Glomerular endothelial cell (primary cell): ENCODE results near the gene AGRN. TPM values are rescaled to one million over a fixed set of nuclear protein-coding genes. Genes with fewer than 3 reads are reported as not detected.
"Not testable (repeated sequence)": the region's sequence is repeated elsewhere in the genome, so short reads cannot be mapped to it uniquely, and the experiment has no call there.

Experiments
- DNase-seq: peaks from one replicate; pipeline ENCODE4 v3.0.0-alpha.2; 2011; ENCODE audit warnings: low read depth, low spot score; ENCODE audit errors: extremely low read depth
- total RNA-seq: library from RNA; depleted of rRNA; stranded (reverse); fragments of >200 nt; gene quantifications from 2 replicates; pipeline ENCODE4 v1.2.3, GENCODE V29; 2015

AGRN gene
- total RNA-seq, 1 donor from 2014 or later, result 382 TPM

- no peak for DNase-seq
Observed at GRCh38 chr1:999725-1000356, 20.1 kb upstream of the AGRN start, which contains the start of gene HES4. HES4 (minus strand) TSS chr1:1000097; CDS start chr1:999973, 124 bp downstream.

- no peak for DNase-seq
Observed at GRCh38 chr1:1000357-1001056, 19.4 kb upstream of the AGRN start.

- DNase-seq, result no peak
Observed at GRCh38 chr1:1001057-1001783, 18.7 kb upstream of the AGRN start.

- DNase-seq, result no peak
Observed at GRCh38 chr1:1003618-1004419, 16.1 kb upstream of the AGRN start.

- no peak for DNase-seq
Observed at GRCh38 chr1:1004420-1004779, 15.5 kb upstream of the AGRN start.

- DNase-seq, result no peak
Observed at GRCh38 chr1:1004780-1005697, 14.9 kb upstream of the AGRN start.

GRCh38 chr1:1005774-1006304 is 14.1 kb upstream of the AGRN start:
- DNase-seq, result no peak

- DNase-seq, result no peak
Observed at GRCh38 chr1:1006305-1007159, 13.4 kb upstream of the AGRN start.

- DNase-seq, result not testable (repeated sequence)
Observed at GRCh38 chr1:1010131-1010530, 9.8 kb upstream of the AGRN start.

- no peak for DNase-seq
Observed at GRCh38 chr1:1011396-1011949, 8.4 kb upstream of the AGRN start.

GRCh38 chr1:1012736-1013104 is 7.2 kb upstream of the AGRN start:
- DNase-seq, result not testable (repeated sequence)

GRCh38 chr1:1013105-1013921 is 6.6 kb upstream of the AGRN start, which contains the start of gene ISG15:
ISG15 (plus strand) TSS chr1:1013497; CDS start chr1:1013574, 77 bp downstream.
- peak; percentile 51 for DNase-seq

GRCh38 chr1:1013922-1014648 is 5.8 kb upstream of the AGRN start:
- no peak for DNase-seq

GRCh38 chr1:1014799-1015681 is 4.9 kb upstream of the AGRN start:
- DNase-seq, result no peak

GRCh38 chr1:1017397-1018320 is 2.3 kb upstream of the AGRN start:
- DNase-seq, result not testable (repeated sequence)
